ENCODE data around the gene TEAD2.

DNA sequence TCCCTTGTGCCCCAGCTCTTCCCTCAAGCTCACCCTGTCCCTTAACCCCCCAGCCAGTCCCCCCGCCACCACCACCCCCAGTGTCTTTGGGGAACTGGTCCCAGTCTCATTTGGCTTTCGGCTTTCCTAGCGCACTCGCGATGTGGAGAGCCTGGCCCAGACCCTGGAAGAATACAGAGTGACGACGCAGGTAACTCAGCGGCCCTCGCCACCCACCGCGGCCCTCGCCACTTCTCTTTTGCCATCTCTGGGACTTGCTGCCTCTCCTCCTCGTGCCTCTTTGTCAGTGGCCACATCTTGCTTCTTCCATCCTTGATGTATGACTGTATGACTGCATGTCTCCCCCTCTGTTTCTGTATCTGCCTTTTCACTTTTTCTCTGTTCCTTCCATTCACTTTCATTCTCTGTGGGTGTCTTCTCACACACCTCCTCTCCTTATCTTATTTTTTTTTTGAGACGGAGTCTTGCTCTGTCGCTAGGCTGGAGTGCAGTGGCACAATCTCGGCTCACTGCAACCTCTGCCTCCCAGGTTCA is 45.3 kb upstream of the TEAD2 start:
- TF ChIP-seq, protein P1, sequence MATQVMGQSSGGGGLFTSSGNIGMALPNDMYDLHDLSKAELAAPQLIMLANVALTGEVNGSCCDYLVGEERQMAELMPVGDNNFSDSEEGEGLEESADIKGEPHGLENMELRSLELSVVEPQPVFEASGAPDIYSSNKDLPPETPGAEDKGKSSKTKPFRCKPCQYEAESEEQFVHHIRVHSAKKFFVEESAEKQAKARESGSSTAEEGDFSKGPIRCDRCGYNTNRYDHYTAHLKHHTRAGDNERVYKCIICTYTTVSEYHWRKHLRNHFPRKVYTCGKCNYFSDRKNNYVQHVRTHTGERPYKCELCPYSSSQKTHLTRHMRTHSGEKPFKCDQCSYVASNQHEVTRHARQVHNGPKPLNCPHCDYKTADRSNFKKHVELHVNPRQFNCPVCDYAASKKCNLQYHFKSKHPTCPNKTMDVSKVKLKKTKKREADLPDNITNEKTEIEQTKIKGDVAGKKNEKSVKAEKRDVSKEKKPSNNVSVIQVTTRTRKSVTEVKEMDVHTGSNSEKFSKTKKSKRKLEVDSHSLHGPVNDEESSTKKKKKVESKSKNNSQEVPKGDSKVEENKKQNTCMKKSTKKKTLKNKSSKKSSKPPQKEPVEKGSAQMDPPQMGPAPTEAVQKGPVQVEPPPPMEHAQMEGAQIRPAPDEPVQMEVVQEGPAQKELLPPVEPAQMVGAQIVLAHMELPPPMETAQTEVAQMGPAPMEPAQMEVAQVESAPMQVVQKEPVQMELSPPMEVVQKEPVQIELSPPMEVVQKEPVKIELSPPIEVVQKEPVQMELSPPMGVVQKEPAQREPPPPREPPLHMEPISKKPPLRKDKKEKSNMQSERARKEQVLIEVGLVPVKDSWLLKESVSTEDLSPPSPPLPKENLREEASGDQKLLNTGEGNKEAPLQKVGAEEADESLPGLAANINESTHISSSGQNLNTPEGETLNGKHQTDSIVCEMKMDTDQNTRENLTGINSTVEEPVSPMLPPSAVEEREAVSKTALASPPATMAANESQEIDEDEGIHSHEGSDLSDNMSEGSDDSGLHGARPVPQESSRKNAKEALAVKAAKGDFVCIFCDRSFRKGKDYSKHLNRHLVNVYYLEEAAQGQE (IDR thresholded peaks at IDR 0.05; ENCODE audit: borderline replicate concordance in 1 of 2, low read depth in 1 of 2, low read length in 2 of 2), result no peak
- no peak for TF ChIP-seq ZNF776 (CRISPR knock-in tag; IDR thresholded peaks at IDR 0.05)

All from HepG2 (cell line).